HEK293 (cell line): ENCODE data around the gene NTNG1.

ENCODE experiments used
- CTCF ChIP-seq: fragments of 450-650 bp; formaldehyde crosslinking; IDR thresholded peaks from 2 replicates; pipeline ENCODE4 v1.5.1; 2016; ENCODE audit warnings: missing biosample characterization, missing genetic modification characterization
- MEIS1 ChIP-seq: sonication (generic); formaldehyde crosslinking; IDR thresholded peaks from 2 replicates; pipeline ENCODE4 v1.8.1; 2022; ENCODE audit warnings: missing genetic modification reagents, mild to moderate bottlenecking, borderline replicate concordance
- SALL2 ChIP-seq: fragments of 450-650 bp; formaldehyde crosslinking; IDR thresholded peaks from 2 replicates; pipeline ENCODE4 v1.5.0; 2017; ENCODE audit warnings: missing biosample characterization, mild to moderate bottlenecking, missing genetic modification characterization, borderline replicate concordance
- SETDB1 ChIP-seq: IDR thresholded peaks from one replicate; pipeline ENCODE4 v1.6.1; 2017; ENCODE audit warnings: mild to moderate bottlenecking, low read length, moderate library complexity, mixed read lengths; ENCODE audit not compliant: insufficient read length
- ZBTB44 ChIP-seq: fragments of 450-650 bp; IDR thresholded peaks from 2 replicates; pipeline ENCODE4 v1.5.1; 2018; ENCODE audit warnings: missing biosample characterization, mild to moderate bottlenecking, missing genetic modification characterization
- ZFP41 ChIP-seq: fragments of 450-650 bp; formaldehyde crosslinking; IDR thresholded peaks from 2 replicates; pipeline ENCODE4 v1.5.1; 2016; ENCODE audit warnings: missing biosample characterization, missing genetic modification characterization, borderline replicate concordance
- ZNF274 ChIP-seq, 2 experiments: fragments of 200-500 bp in 1 of 2; fragments of 450-650 bp in 1 of 2; sonication (Bioruptor generic) in 1 of 2; formaldehyde crosslinking in 1 of 2; IDR thresholded peaks; 2 replicates each; pipeline versions ENCODE4 v1.5.1 to v1.6.1; 2014 to 2016; ENCODE audit warnings: borderline replicate concordance in 1 of 2, inconsistent platforms in 1 of 2, low read length in 1 of 2, missing biosample characterization in 1 of 2, missing genetic modification characterization in 1 of 2
- ZNF350 ChIP-seq: fragments of 450-650 bp; formaldehyde crosslinking; IDR thresholded peaks from 2 replicates; pipeline ENCODE4 v1.5.0; 2017; ENCODE audit warnings: missing biosample characterization, mild to moderate bottlenecking, missing genetic modification characterization
- ZNF426 ChIP-seq: fragments of 450-650 bp; formaldehyde crosslinking; IDR thresholded peaks from 2 replicates; pipeline ENCODE4 v1.5.1; 2017; ENCODE audit warnings: missing biosample characterization, missing genetic modification characterization, mild to moderate bottlenecking, inconsistent platforms, moderate library complexity
- ZNF48 ChIP-seq: fragments of 450-650 bp; formaldehyde crosslinking; IDR thresholded peaks from 2 replicates; pipeline ENCODE4 v1.5.1; 2016; ENCODE audit warnings: missing biosample characterization, missing genetic modification characterization
- ZNF510 ChIP-seq: fragments of 450-650 bp; formaldehyde crosslinking; IDR thresholded peaks from 2 replicates; pipeline ENCODE4 v1.5.1; 2018; ENCODE audit warnings: mild to moderate bottlenecking, missing genetic modification characterization, missing biosample characterization; ENCODE audit not compliant: insufficient replicate concordance
- ZNF549 ChIP-seq: fragments of 450-650 bp; IDR thresholded peaks from 2 replicates; pipeline ENCODE4 v1.5.1; 2018; ENCODE audit warnings: missing biosample characterization, missing genetic modification characterization, mild to moderate bottlenecking, inconsistent platforms, moderate library complexity
- ZNF600 ChIP-seq: fragments of 450-650 bp; formaldehyde crosslinking; IDR thresholded peaks from 2 replicates; pipeline ENCODE4 v1.5.1; 2016; ENCODE audit warnings: missing biosample characterization, missing genetic modification characterization
- ZNF629 ChIP-seq: fragments of 450-650 bp; formaldehyde crosslinking; IDR thresholded peaks from 2 replicates; pipeline ENCODE4 v1.5.1; 2017; ENCODE audit warnings: missing biosample characterization, missing genetic modification characterization

DNA sequence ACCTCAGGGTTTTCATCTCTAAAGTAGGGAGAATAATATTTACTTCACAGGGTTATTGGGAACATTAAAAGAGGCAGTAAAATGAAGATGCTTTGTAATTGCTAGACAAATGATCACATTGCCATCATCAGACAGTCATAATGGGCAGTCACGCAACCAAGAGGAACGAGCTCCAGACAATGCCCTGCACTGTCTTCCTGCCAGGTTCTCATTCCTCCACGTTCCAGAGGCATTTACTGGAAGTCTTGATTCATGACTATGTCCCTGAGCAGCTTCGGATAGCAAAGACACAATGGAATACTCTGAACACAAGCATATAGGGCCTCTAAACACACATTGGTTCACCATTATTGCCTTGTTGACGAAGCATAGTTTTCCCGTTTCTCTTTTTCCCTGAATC, 389.7 kb downstream of the NTNG1 start:
- no peak for TF ChIP-seq ZNF629 (tag by site-specific recombination)
- TF ChIP-seq CTCF (tag by site-specific recombination), result no peak
- TF ChIP-seq ZBTB44 (tag by site-specific recombination), result no peak
- TF ChIP-seq ZNF426 (tag by site-specific recombination), result no peak
- TF ChIP-seq ZFP41 (tag by site-specific recombination), result no peak
- TF ChIP-seq ZNF510 (tag by site-specific recombination), result no peak
- TF ChIP-seq SALL2 (tag by site-specific recombination), result no peak
- no peak for TF ChIP-seq ZNF274 (IDR thresholded peaks at IDR 0.05; ENCODE audit: low read length)
- no peak for TF ChIP-seq ZNF274 (tag by site-specific recombination; IDR thresholded peaks at IDR 0.05; ENCODE audit: borderline replicate concordance)
- TF ChIP-seq ZNF549, result no peak
- no peak for TF ChIP-seq ZNF600 (tag by site-specific recombination)
- TF ChIP-seq SETDB1, result no peak
- no peak for TF ChIP-seq ZNF350 (tag by site-specific recombination)
- TF ChIP-seq ZNF48, result no peak
- no peak for TF ChIP-seq MEIS1 (CRISPR knock-in tag)
